ENCODE data around the gene PMPCB.
"Not testable (repeated sequence)": the region's sequence is repeated elsewhere in the genome, so short reads cannot be mapped to it uniquely, and the experiment has no call there.

Gene PMPCB

GRCh38 chr7:103296901-103297836 lies at the start of gene PMPCB:
TSS of gene PMPCB (plus strand) at chr7:103297435. CDS start at chr7:103297460, 25 bp downstream.
- DNase-seq (ENCODE audit: low read depth, low spot score) = peak; percentile 66

GRCh38 chr7:103253699-103254506 lies 43.3 kb upstream of the PMPCB start:
- DNase-seq (ENCODE audit: low read depth, low spot score) = not testable (repeated sequence)

GRCh38 chr7:103264054-103264453 lies 33.2 kb upstream of the PMPCB start:
- not testable (repeated sequence) for DNase-seq (ENCODE audit: low read depth, low spot score)

- DNase-seq (ENCODE audit: low read depth, low spot score) = not testable (repeated sequence)
Measured at GRCh38 chr7:103266229-103266628, 31.0 kb upstream of the PMPCB start.

GRCh38 chr7:103273374-103273773 lies 23.9 kb upstream of the PMPCB start:
- DNase-seq (ENCODE audit: low read depth, low spot score) = not testable (repeated sequence)

GRCh38 chr7:103274867-103275266 lies 22.4 kb upstream of the PMPCB start:
- DNase-seq (ENCODE audit: low read depth, low spot score) = not testable (repeated sequence)

GRCh38 chr7:103278195-103278594 lies 19.0 kb upstream of the PMPCB start:
- DNase-seq (ENCODE audit: low read depth, low spot score) = not testable (repeated sequence)

GRCh38 chr7:103279636-103279962 lies 17.6 kb upstream of the PMPCB start:
- DNase-seq (ENCODE audit: low read depth, low spot score) = not testable (repeated sequence)

GRCh38 chr7:103279963-103280802 lies 17.1 kb upstream of the PMPCB start:
- DNase-seq (ENCODE audit: low read depth, low spot score) = peak; percentile 4

GRCh38 chr7:103280803-103281155 lies 16.5 kb upstream of the PMPCB start:
- not testable (repeated sequence) for DNase-seq (ENCODE audit: low read depth, low spot score)

GRCh38 chr7:103282802-103283427 lies 14.3 kb upstream of the PMPCB start:
- not testable (repeated sequence) for DNase-seq (ENCODE audit: low read depth, low spot score)

GRCh38 chr7:103292122-103292521 lies 5.1 kb upstream of the PMPCB start:
- no peak for DNase-seq (ENCODE audit: low read depth, low spot score)

- DNase-seq (ENCODE audit: low read depth, low spot score) = no peak
Measured at GRCh38 chr7:103293526-103293925, 3.7 kb upstream of the PMPCB start.

GRCh38 chr7:103297837-103298179 lies 573 bp downstream of the PMPCB start:
- no peak for DNase-seq (ENCODE audit: low read depth, low spot score)

GRCh38 chr7:103299660-103300059 lies 2.4 kb downstream of the PMPCB start:
- DNase-seq (ENCODE audit: low read depth, low spot score) = no peak

- DNase-seq (ENCODE audit: low read depth, low spot score) = no peak
Measured at GRCh38 chr7:103301441-103301840, 4.2 kb downstream of the PMPCB start.

- DNase-seq (ENCODE audit: low read depth, low spot score) = no peak
Measured at GRCh38 chr7:103307503-103308231, 10.4 kb downstream of the PMPCB start.

- DNase-seq (ENCODE audit: low read depth, low spot score) = no peak
Measured at GRCh38 chr7:103314852-103315251, 17.6 kb downstream of the PMPCB start.

- DNase-seq (ENCODE audit: low read depth, low spot score) = no peak
Measured at GRCh38 chr7:103316380-103316941, 19.2 kb downstream of the PMPCB start.

- DNase-seq (ENCODE audit: low read depth, low spot score) = no peak
Measured at GRCh38 chr7:103317009-103317408, 19.8 kb downstream of the PMPCB start.
